Naive thymus-derived CD4-positive, alpha-beta T cell (primary cell): Measurements from ENCODE around the gene C6orf62. TPM values are rescaled to one million over a fixed set of nuclear protein-coding genes. Genes with fewer than 3 reads are reported as not detected.

Experiments used
- ATAC-seq: fragments of 150-1000 bp; cut with Tn5 transposase; 2 replicates; pipeline ENCODE4 v1.10.0; 2021; ENCODE audit warnings: mild to moderate bottlenecking, moderate library complexity
- CTCF ChIA-PET: fragments of 350-600 bp; sonication (Branson Sonifier 250); formaldehyde crosslinking; loops from one replicate; lab custom pipeline; 2021; ENCODE audit warnings: antibody characterized with exemption; lab: Charles Lee
- POLR2A ChIA-PET: fragments of 350-600 bp; sonication (Branson Sonifier 250); formaldehyde crosslinking; loops from one replicate; lab custom pipeline; 2021; ENCODE audit warnings: antibody characterized with exemption, inconsistent platforms; lab: Charles Lee
- DNase-seq, 9 donors: peaks; one replicate each; pipeline versions ENCODE4 v3.0.0 to v3.0.0-alpha.2; 2020 to 2022; ENCODE audit warnings: mixed read lengths in 1 of 9
- H3K27ac ChIP-seq: one replicate; pipeline ENCODE4 v1.7.0; 2013; ENCODE audit warnings: mild to moderate bottlenecking, low read depth, low read length, moderate library complexity
- H3K27me3 ChIP-seq, 2 donors: one replicate each; pipeline ENCODE4 v1.7.0; 2013; ENCODE audit warnings: low read length in 2 of 2, mild to moderate bottlenecking in 2 of 2, moderate library complexity in 2 of 2; ENCODE audit not compliant: control insufficient read depth in 2 of 2, insufficient read depth in 2 of 2
- H3K36me3 ChIP-seq, 3 experiments: 1 replicate in 2 of 3; 2 replicates in 1 of 3; pipeline ENCODE4 v1.7.0; 2013; ENCODE audit warnings: low read length in 3 of 3, mild to moderate bottlenecking in 3 of 3, moderate library complexity in 1 of 3; ENCODE audit not compliant: insufficient read depth in 3 of 3, control insufficient read depth in 2 of 3
- H3K4me1 ChIP-seq, 2 donors: one replicate each; pipeline ENCODE4 v1.7.0; 2013; ENCODE audit warnings: low read length in 2 of 2, mild to moderate bottlenecking in 2 of 2, moderate library complexity in 1 of 2; ENCODE audit not compliant: control insufficient read depth in 2 of 2, insufficient read depth in 2 of 2
- H3K4me3 ChIP-seq: 2 replicates; pipeline ENCODE4 v1.7.0; 2013; ENCODE audit warnings: mild to moderate bottlenecking, low read length
- H3K9me3 ChIP-seq, 3 experiments: 1 replicate in 2 of 3; 2 replicates in 1 of 3; pipeline ENCODE4 v1.7.0; 2013; ENCODE audit warnings: low read length in 3 of 3; ENCODE audit not compliant: control insufficient read depth in 2 of 3
- H3K27ac Mint-ChIP-seq, 9 donors: one replicate each; pipeline ENCODE4 v1.8.0; 2020 to 2022; ENCODE audit warnings: mixed read lengths in 9 of 9, mild to moderate bottlenecking in 8 of 9, moderate library complexity in 5 of 9, inconsistent platforms in 2 of 9
- H3K27me3 Mint-ChIP-seq, 5 donors: one replicate each; pipeline ENCODE4 v1.8.0; 2021 to 2022; ENCODE audit warnings: mixed read lengths in 5 of 5, mild to moderate bottlenecking in 1 of 5
- H3K36me3 Mint-ChIP-seq, 5 donors: one replicate each; pipeline ENCODE4 v1.8.0; 2020 to 2022; ENCODE audit warnings: mixed read lengths in 5 of 5, mild to moderate bottlenecking in 3 of 5, inconsistent platforms in 1 of 5
- H3K4me1 Mint-ChIP-seq, 7 donors: one replicate each; pipeline ENCODE4 v1.8.0; 2020 to 2022; ENCODE audit warnings: mixed read lengths in 7 of 7, mild to moderate bottlenecking in 3 of 7, inconsistent platforms in 1 of 7
- H3K4me3 Mint-ChIP-seq, 10 donors: one replicate each; pipeline ENCODE4 v1.8.0; 2020 to 2022; ENCODE audit warnings: mild to moderate bottlenecking in 10 of 10, mixed read lengths in 10 of 10, moderate library complexity in 6 of 10, inconsistent platforms in 2 of 10
- H3K9me3 Mint-ChIP-seq, 11 donors: one replicate each; pipeline ENCODE4 v1.8.0; 2020 to 2022; ENCODE audit warnings: mixed read lengths in 11 of 11, mild to moderate bottlenecking in 4 of 11, inconsistent platforms in 1 of 11, moderate library complexity in 1 of 11
- intact Hi-C, 2 donors: fragments of 100-400 bp; cut with micrococcal nuclease; formaldehyde crosslinking; loops; one replicate each; pipeline ENCODE4 v1.15.1; 2023
- polyA plus RNA-seq, 2 donors: library from polyadenylated mRNA; unstranded; fragments of 300-500 nt; fragmentation: Illumina TruSeq; gene quantifications; one replicate each; pipeline ENCODE4 v1.2.3, GENCODE V29; 2021
- total RNA-seq, 6 experiments: library from RNA in 5 of 6; stranded (reverse) in 5 of 6; gene quantifications; 1 replicate in 5 of 6; 2 replicates in 1 of 6; pipeline ENCODE4 v1.2.3 and lab custom pipeline; 2021 to 2026

Gene C6orf62
- total and polyA plus RNA-seq, 7 experiments from 2014 or later = 102 to 162 (median 130) TPM

GRCh38 chr6:24749297-24749696 is 30.3 kb upstream of the C6orf62 start:
- intact Hi-C loops = no loop called here
- H3K36me3 ChIP-seq = no peaks in the 10 kb centered on the region
- Mint-ChIP-seq H3K4me3 (no peak overlapping the region), H3K27ac (no peak overlapping the region), H3K9me3 (peaks cover 0 to 7% (median 0%) of the 10 kb centered on the region in 11 donors), H3K4me1 (peaks cover 0 to 2% (median 0%) of the 10 kb centered on the region in 7 donors), H3K27me3 (peaks cover 0 to 10% (median 0%) of the 10 kb centered on the region in 5 donors), H3K36me3 (peaks cover 0 to 7% (median 0%) of the 10 kb centered on the region in 5 donors)
- no peak for ATAC-seq
- POLR2A ChIA-PET = interaction anchor here (1.2 kb wide), 2 partner anchors 14 to 30 kb away, joined by 3 read pairs; no protein-coding TSS in a partner anchor
- DNase-seq = no peak
- H3K4me3 ChIP-seq = no peak overlapping the region
- H3K27me3 ChIP-seq = no peaks in the 10 kb centered on the region
- CTCF ChIA-PET = no interaction called here
- H3K27ac ChIP-seq = no peak overlapping the region
- no peaks in the 10 kb centered on the region for H3K9me3 ChIP-seq
- H3K4me1 ChIP-seq = no peaks in the 10 kb centered on the region

- H3K4me1 Mint-ChIP-seq = peaks cover 0 to 17% (median 0%) of the 10 kb centered on the region in 7 donors
- Histone ChIP-seq H3K27me3 (no peaks in the 10 kb centered on the region), H3K9me3 (no peaks in the 10 kb centered on the region), H3K4me3 (no peak overlapping the region), H3K36me3 (no peaks in the 10 kb centered on the region), H3K27ac (no peak overlapping the region), H3K4me1 (no peaks in the 10 kb centered on the region)
- ChIA-PET CTCF (no interaction called here), POLR2A (interaction anchor here (1.1 kb wide), 1 partner anchor 21 kb away, joined by 5 read pairs; no protein-coding TSS in a partner anchor)
- H3K36me3 Mint-ChIP-seq = peaks cover 0 to 3% (median 0%) of the 10 kb centered on the region in 5 donors
- H3K9me3 Mint-ChIP-seq = peaks cover 0 to 6% (median 0%) of the 10 kb centered on the region in 11 donors
- intact Hi-C loops = no loop called here
- H3K27me3 Mint-ChIP-seq = peaks cover 0 to 6% (median 0%) of the 10 kb centered on the region in 5 donors
- no peak overlapping the region for H3K4me3 Mint-ChIP-seq
- ATAC-seq (peak; percentile 65), DNase-seq (no peak)
- no peak overlapping the region for H3K27ac Mint-ChIP-seq
Observed at GRCh38 chr6:24744911-24745310, 26.0 kb upstream of the C6orf62 start.

- ChIA-PET CTCF (no interaction called here), POLR2A (no interaction called here)
- Histone ChIP-seq H3K9me3 (no peaks in the 10 kb centered on the region), H3K4me1 (no peaks in the 10 kb centered on the region), H3K27me3 (no peaks in the 10 kb centered on the region), H3K36me3 (no peaks in the 10 kb centered on the region), H3K4me3 (no peak overlapping the region), H3K27ac (no peak overlapping the region)
- H3K4me3 Mint-ChIP-seq = no peak overlapping the region
- H3K36me3 Mint-ChIP-seq = peaks cover 0 to 4% (median 0%) of the 10 kb centered on the region in 5 donors
- H3K9me3 Mint-ChIP-seq = peaks cover 0 to 6% (median 0%) of the 10 kb centered on the region in 11 donors
- H3K4me1 Mint-ChIP-seq = peaks cover 0 to 16% (median 0%) of the 10 kb centered on the region in 7 donors
- intact Hi-C loops = loop anchor here in 1 of 2 donors (1.0 kb wide), 1 partner anchor 23 kb away; no protein-coding TSS in a partner anchor
- DNase-seq (no peak), ATAC-seq (peak; percentile 30)
- H3K27ac Mint-ChIP-seq = no peak overlapping the region
- peaks cover 0 to 2% (median 0%) of the 10 kb centered on the region in 5 donors for H3K27me3 Mint-ChIP-seq
Observed at GRCh38 chr6:24743944-24744335, 25.0 kb upstream of the C6orf62 start.

GRCh38 chr6:24743265-24743943 is 24.4 kb upstream of the C6orf62 start:
- Histone ChIP-seq H3K9me3 (no peaks in the 10 kb centered on the region), H3K4me3 (no peak overlapping the region), H3K27ac (no peak overlapping the region), H3K27me3 (no peaks in the 10 kb centered on the region), H3K36me3 (no peaks in the 10 kb centered on the region), H3K4me1 (no peaks in the 10 kb centered on the region)
- ATAC-seq = peak; percentile 83
- Mint-ChIP-seq H3K27ac (peak overlapping the region in 1 of 9 donors; percentile 56), H3K4me3 (peak overlapping the region in 1 of 10 donors; percentile 2), H3K4me1 (peaks cover 0 to 16% (median 0%) of the 10 kb centered on the region in 7 donors), H3K27me3 (no peaks in the 10 kb centered on the region), H3K9me3 (peaks cover 0 to 6% (median 0%) of the 10 kb centered on the region in 11 donors), H3K36me3 (peaks cover 0 to 4% (median 0%) of the 10 kb centered on the region in 5 donors)
- peak in 1 of 9 donors; percentile 25 for DNase-seq
- intact Hi-C loops = loop anchor here in 1 of 2 donors (1.0 kb wide), 1 partner anchor 22 kb away; no protein-coding TSS in a partner anchor
- ChIA-PET POLR2A (no interaction called here), CTCF (no interaction called here)

- Mint-ChIP-seq H3K9me3 (peaks cover 0 to 6% (median 0%) of the 10 kb centered on the region in 11 donors), H3K36me3 (peaks cover 0 to 4% (median 0%) of the 10 kb centered on the region in 5 donors), H3K4me1 (peaks cover 0 to 16% (median 0%) of the 10 kb centered on the region in 7 donors), H3K27me3 (no peaks in the 10 kb centered on the region), H3K27ac (no peak overlapping the region), H3K4me3 (no peak overlapping the region)
- Histone ChIP-seq H3K27ac (no peak overlapping the region), H3K9me3 (no peaks in the 10 kb centered on the region), H3K4me1 (no peaks in the 10 kb centered on the region), H3K36me3 (no peaks in the 10 kb centered on the region), H3K4me3 (no peak overlapping the region), H3K27me3 (no peaks in the 10 kb centered on the region)
- intact Hi-C loops = no loop called here
- no peak for ATAC-seq
- no peak for DNase-seq
- ChIA-PET CTCF (interaction anchor here (0.6 kb wide), 1 partner anchor 173 kb away, joined by 3 read pairs; no protein-coding TSS in a partner anchor), POLR2A (no interaction called here)
Observed at GRCh38 chr6:24742216-24742738, 23.3 kb upstream of the C6orf62 start.

GRCh38 chr6:24740861-24741260 is 21.9 kb upstream of the C6orf62 start:
- intact Hi-C loops = no loop called here
- peaks cover 0 to 5% (median 0%) of the 10 kb centered on the region in 5 donors for H3K27me3 Mint-ChIP-seq
- no peak overlapping the region for H3K27ac Mint-ChIP-seq
- H3K4me3 Mint-ChIP-seq = no peak overlapping the region
- peaks cover 0 to 6% (median 0%) of the 10 kb centered on the region in 11 donors for H3K9me3 Mint-ChIP-seq
- Histone ChIP-seq H3K4me1 (no peaks in the 10 kb centered on the region), H3K4me3 (no peak overlapping the region), H3K27me3 (no peaks in the 10 kb centered on the region), H3K27ac (no peak overlapping the region), H3K36me3 (no peaks in the 10 kb centered on the region), H3K9me3 (no peaks in the 10 kb centered on the region)
- H3K36me3 Mint-ChIP-seq = peaks cover 0 to 4% (median 0%) of the 10 kb centered on the region in 5 donors
- no peak for DNase-seq
- ChIA-PET CTCF (no interaction called here), POLR2A (no interaction called here)
- ATAC-seq = no peak
- H3K4me1 Mint-ChIP-seq = peaks cover 0 to 18% (median 2%) of the 10 kb centered on the region in 7 donors
